Activated CD4-positive, alpha-beta T cell treated with anti-CD3 and anti-CD28 coated beads for 1 hour (primary cell): ENCODE results near the gene VAT1.

ENCODE experiments used
- DNase-seq: peaks from one replicate; pipeline ENCODE4 v3.0.0-alpha.2; 2020

Gene VAT1

DNA sequence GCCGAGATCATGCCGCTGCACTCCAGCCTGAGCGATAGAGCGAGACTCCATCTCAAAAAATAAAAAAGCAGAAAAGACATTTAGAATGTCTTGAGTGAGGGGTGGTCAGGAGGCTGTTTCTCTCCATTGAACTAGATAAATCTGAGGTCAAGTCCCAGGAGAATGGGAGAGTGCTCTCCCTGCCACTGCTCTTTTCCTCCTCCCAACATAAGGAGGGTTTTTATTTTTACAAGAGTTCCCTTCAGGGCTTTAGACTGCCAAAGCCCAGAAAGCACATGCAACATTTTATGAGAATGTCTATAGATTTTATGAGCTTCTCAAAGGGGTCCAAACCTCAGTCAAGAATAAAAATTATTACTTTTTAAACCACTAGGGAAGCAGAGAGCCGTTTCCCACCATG lies 4.4 kb upstream of the VAT1 start:
- no peak for DNase-seq

DNA sequence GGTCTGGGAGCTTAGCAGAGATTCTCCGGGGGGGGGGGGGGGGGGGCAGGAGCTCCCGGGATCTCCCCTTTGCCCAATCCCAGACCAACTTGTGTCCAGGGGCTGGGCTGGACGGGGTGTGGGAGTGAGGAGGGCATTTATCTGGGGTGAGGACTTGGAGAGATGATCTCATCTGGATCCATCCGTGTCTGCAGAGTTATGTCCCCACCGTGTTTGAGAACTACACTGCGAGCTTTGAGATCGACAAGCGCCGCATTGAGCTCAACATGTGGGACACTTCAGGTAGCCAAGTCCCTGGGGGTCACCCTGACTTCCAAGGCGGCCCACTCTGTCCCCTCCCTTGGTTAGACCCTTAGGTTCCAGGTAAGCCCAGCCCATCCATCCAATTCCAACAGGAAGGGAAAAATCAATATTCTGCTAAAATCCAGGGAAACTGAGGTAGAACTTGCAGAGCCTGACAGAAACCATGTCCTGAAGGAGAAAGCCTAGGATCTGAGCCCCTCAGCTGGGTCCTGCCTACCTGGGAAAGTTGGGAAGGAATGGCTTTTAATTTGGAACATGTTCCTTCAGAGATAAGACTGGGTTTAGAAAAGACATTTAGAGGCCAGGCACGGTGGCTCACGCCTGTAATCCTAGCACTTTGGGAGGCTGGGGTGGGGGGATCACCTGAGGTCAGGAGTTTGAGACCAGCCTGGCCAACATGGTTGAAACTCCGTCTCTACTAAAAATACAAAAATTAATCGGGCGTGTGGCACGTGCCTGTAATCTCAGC lies 3.8 kb upstream of the VAT1 start:
- DNase-seq, result no peak

DNA sequence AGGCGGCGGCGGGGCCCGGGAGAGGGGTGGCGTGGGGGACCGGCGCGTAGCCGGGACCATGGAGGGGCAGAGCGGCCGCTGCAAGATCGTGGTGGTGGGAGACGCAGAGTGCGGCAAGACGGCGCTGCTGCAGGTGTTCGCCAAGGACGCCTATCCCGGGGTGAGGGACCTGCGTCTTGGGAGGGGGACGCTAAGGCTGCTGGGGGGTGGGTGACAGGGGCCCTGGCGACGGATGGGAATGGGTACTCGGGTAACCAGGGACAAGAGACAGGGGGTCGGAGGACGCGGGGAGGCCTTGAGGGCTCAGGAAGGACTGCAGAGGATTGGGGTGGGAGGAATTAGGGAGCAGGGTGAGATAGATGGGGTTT lies 3.1 kb upstream of the VAT1 start:
- no peak for DNase-seq

DNA sequence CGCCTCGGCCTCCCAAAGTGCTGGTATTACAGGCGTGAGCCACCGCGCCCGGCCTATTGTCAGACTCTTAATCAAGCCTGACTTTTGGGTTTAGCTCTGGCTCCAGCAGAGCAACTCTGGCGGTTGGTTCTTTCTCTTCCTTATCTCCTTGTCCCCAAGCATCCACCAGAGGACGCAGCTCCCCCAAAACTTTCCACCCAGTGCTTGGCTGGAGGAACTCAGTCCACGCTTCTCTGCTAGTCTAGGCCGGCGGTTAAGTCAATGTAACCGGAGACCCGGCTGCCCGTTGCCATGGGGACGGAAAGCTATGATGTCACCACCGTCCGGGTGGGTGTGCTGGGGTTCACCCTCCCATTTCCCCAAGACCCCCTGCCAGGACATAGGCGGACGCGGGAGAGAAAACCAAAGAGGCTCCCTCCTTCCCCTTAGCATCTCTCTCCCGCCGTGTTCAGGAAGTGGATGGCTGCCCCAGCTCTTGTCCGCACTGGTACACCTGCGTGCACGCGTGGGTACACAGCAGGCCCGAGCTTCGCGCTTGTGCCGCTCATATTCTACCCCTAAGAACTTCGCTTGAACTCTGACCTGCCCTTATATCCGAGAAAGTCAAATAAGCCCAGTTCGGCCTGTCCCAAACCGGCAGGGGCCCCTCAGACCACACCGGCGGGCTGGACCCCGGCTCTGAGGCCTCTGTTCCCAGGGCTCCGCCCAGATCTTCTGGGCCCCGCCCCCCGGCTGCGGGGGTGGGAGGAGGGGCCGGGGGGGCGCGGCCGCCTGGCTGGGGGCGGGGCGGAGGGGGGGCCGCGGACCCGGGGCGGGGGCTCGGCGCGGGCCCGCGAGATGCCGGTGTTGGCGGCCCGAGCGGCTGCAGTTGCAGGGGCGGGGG lies 2.5 kb upstream of the VAT1 start, which contains the start of gene RND2:
RND2 (plus strand) TSS at position 825 of the 883 bp plus-strand sequence. CDS start 117 bp downstream, outside the sequence.
- DNase-seq, result peak; percentile 66

DNA sequence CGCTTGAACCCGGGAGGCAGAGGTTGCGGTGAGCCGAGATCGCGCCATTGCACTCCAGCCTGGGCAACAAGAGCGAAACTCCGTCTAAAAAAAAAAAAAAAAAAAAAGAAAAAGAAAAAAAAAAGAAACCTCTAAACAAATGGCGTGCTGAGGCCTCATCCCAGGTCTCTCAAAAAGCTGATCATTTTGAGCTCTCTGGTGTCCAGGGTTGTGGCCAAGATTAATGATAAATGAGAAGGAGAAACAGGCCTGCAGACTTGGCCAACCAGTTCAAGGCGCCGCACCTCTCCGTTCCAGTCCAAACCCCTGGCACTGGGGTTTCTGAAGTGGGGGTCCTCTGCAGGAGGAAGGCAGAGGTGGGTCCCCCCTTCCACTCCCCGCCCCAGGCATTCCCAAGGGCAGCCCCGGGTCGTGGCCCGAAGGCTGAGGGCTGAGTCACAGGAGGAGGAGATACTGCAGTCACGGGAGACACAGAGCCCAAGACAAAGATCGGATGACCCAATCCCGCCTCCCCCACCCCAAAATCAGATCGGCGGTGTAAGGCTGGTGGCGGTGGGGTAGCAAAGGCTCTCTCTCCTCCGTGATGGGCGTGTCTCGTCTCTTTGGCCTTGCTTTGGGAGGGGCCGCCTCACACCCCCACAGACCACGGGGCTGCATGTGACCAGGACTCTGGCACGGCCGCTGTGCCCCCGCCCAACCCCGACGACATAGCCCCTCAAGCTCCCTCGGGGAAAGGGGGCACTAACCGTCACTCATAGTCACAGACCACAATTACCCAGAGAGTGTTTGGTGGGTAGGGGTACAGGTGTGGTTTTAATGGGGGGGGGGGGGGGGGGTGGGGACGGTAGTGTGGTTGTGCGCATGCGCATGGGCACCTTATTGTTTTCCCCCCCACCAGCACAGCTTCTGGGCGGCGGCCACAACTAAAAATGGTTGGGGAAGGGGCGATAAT lies 1.1 kb downstream of the VAT1 start:
- DNase-seq, result no peak

DNA sequence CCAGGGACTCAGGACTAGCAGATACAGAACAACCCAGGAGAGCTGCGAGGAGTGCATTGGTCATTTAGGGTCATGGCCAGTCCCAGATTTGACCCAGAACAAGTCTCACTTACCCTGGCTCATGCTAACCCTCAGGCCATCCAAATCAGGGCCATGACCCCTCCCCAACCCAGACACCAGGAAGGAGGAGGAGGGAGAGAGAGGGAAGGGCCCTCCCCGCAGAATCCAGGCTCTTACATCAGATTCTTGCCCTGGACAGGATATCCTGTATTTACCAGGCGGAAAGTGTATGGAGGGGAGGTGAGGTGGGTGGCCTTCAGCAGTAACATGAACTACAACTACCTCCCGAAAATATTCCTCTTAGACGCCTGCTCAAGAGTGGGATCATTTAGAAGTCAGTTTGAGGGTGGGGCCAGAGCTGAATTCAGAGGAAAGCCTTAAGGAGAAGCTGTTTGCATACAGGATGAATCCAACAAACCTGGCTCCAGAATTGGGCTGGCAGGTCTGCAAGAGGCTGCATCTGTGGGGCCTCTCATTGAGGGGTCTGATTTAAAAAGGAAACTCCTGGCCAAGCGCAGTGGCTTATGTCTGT lies 2.1 kb downstream of the VAT1 start:
- no peak for DNase-seq

DNA sequence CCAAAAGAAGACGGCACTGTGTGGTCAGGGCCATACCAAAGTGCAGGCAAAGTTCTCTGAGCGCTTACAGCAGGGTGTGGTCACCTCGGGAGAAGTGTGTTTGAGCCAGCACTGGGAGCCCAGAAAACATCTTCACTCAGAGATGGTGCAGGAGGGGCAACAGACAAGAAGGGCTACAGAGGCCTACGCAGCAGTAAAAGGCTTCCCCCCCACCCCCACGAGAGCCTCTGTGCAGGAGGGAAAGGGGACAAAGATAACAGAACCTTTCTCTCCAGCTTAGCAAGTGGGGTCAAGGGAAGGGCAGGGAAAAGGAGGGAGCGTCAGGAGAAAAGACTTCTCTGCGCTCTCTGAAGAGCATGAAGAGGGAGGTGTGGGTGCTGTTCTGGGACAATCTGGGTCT lies 2.8 kb downstream of the VAT1 start:
- no peak for DNase-seq

DNA sequence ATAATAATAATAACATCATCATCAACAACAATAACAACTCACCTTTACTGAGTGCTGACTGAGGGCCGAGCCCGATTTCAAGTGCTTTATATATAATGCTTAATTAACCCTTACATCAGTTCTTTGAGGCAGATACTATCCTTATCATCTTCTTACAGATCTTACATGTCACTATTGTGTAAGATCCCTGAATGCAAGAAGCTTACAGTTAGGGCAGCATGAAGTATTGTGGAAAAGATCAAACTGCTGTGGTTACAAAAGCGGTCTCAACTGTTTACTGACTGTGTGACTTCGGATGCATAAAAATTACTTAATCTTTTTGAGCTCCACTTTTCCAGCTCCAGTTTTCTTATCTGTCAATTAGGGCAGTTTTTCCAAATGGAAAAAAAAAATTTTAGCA lies 3.3 kb downstream of the VAT1 start:
- DNase-seq, result no peak

DNA sequence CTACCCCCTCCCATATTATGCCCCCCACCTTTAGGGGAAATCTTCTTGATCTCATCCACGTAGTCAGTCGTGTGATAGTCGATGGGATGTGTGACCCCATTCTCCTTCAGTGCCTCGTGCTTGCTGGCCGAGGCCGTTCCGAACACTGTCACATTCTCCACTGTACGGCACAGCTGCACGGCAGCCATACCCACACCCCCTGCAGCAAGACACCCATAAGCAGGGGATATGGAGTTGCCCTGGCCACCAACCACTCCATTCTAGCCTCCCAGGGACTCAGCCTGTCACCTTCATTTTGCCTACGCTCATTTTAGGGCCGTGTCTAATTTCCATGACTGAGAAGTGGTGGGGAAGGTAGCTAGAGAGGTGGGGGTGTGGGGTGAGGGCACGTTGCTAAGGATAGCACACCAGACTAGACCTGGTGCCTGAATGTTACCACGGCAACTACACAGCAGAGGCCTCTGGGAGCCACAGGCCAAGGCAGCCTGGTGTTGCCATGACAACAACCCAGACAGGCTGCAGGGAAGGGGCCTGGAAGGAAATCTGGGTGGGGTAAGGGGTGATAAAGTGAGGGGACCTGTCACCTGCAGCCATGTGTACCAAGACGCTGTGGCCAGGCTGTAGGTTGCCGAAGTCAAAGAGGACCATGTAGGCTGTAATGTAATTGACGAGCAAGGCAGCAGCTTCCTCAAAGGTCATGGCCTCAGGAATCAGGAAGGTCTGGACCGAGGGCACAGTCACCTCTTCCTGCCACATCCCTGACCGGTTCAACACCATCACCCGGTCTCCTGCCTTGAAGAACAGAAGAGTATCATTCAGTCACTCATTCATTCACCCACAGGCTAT lies 4.0 kb downstream of the VAT1 start:
- DNase-seq, result no peak

DNA sequence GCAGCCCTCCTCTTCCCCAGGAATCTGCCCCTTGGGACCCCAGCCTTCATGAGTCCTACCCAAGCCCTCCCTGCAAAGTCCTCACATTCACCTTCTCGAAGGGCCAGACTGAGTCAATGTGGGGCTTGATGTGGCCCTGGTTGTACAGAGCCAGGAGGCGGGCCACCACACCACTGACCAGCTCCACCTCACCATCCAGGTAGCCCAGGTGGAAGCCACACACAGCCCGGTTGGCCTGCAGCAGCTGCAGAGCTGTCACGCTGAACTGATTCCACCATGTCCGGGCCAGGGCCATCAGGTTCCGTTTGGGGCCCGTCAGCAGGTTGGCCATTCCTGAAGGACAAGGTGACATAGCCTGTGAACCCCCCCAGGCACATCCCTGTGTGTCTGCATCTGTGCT lies 6.0 kb downstream of the VAT1 start:
- no peak for DNase-seq

DNA sequence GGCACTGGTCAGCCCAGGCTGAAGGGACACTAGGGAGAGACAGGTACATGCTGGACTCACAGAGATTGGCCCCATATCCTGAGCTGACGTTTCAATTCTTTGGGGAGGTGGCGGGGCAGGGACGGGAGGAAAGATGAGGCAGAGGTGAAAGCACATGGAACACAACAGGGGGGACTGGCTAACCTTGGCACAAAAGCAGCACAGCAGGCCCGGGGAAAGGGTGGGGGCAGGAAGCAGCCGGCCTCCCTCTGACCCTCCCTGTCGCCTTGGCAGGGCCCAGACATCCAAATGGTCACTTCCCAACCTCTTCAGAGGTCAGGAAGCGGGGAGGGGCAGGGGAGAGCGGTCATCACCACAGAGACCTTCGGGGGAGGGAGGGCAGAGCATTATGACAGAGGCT lies 6.6 kb downstream of the VAT1 start:
- DNase-seq, result no peak

DNA sequence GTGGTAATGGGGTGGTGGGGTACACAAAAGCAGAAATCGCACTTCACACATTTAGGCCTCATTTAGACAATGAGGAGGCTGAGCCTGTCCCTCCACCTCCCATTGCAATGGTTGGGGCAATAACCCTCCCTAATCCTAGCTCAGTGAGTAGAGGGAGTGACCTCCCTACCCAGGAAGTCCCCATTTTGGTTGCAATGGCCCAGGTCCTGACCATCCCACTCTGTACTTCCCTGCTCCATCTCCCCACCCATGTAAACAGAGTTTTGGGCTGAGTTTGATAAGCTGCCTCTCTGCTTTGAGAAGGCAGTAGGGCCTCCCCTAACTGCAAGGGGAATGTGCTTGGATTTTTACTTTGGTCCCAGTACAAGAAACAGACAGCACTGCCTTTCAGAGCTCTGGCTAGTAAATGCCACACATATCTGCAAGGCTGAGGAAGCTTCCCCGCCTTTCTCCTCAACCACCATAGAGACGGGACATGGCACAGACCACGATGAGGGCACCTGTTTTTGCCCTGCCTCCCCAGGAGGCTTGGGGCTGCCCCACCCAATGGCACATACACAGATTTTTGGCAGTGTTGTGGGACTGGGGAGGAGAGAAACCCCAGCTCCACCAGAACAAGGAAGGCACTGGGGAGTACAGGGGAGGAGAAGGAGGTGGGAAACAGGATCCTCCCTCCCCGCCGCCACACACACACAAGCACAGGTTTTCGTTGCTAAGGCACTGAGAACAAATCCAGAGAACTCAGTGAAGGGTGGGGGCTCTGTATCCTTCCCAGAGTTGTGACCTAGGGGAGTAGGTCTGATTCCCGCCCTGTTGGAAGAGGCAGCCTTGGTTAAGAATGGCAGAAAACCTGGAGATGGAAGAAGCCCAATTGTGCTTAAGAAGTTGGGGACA lies 7.3 kb downstream of the VAT1 start:
- no peak for DNase-seq

DNA sequence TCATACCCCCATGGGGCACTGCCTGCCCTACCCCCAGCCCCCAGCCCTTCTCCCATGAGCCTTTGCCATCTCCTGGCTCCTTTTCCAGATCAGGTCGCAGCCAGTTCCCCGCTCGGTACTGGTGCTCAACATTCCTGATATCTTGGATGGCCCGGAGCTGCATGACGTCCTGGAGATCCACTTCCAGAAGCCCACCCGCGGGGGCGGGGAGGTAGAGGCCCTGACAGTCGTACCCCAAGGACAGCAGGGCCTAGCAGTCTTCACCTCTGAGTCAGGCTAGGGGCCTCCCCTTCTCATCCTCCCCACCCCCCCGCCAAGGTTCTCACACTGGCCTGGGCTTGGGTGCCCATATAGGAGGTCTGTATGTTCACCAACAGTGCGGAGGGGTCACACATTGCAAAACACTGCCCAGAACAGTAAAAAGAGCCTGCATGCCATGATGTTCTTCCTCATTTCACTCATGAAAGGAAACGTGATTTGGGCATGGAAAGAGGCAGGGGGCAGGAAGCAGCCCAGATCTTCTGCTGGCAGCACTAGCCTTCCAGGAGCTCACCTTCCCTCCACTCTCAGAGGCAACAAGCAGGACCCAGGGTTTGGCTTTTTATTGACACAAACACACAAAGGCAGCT lies 8.1 kb downstream of the VAT1 start:
- DNase-seq, result no peak

DNA sequence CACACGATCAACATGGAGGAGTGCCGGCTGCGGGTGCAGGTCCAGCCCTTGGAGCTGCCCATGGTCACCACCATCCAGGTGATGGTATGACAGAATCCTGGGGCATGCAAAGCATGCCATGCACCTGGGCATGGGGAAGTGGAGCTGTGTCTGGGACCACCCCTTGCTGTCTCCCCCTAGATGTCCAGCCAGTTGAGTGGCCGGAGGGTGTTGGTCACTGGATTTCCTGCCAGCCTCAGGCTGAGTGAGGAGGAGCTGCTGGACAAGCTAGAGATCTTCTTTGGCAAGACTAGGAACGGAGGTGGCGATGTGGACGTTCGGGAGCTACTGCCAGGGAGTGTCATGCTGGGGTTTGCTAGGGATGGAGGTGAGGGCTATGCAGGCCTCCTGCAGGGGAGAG lies 8.9 kb downstream of the VAT1 start:
- DNase-seq, result no peak

DNA sequence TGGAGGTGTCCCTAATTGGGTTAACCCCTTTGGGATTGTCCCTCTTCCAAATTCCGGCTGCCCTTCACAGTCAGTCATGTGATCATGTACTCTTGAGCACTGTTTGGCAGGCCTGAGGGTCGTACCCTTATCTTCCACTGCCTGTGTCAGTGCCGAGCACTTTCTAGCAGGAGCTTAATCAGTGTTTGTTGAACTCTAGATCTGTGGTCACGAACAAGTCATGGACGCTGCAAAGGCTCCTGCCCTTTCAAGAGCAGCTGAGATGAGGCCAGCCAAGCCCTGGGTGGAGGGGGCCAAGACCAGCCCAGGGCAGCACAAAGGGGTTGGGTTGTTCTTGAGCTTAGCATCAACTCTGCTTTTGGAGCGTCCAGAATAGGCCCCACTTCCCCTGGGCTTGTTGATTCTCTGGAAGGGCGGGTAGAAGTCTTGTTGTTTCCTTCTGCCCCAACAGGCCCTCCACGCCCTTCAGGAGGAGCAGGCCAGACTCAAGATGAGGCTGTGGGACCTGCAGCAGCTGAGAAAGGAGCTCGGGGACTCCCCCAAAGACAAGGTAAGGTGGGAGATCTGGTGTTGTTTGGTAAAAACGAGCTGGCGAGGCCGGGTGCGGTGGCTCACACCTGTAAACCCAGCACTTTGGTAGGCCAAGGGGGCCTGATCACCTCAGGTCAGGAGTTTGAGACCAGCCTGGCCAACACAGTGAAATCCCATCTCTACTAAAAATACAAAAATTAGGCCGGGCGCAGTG lies 10.3 kb downstream of the VAT1 start:
- DNase-seq, result no peak

DNA sequence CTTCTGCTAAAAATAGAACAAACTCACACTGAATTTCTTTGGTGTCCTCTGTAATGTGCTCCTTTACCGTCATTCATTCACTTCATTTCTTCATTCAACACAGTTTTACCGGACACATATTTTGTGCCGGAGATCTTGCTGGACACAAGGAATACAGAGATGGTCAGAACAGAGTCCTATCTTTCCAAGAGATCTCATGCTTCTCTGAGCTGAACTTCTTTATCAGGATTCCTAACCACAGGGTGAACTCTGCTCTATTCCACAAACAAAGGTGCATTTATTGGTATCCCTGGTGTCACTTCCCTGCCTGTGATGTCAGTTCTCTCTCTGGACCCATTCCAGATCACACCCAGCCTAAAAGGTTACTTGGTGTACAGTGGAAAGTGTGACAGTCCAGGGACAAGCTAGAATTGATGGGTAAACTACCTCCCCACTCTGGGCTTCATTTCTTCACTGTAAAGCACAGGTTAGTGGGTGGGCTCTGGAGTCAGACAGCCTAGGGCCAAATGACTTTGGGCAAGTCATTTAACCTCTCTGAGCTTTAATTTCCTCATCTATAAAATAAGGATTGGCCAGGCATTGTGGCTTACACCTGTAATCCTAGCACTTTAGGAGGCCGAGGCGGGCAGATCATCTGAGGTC lies 11.4 kb downstream of the VAT1 start:
- DNase-seq, result no peak

DNA sequence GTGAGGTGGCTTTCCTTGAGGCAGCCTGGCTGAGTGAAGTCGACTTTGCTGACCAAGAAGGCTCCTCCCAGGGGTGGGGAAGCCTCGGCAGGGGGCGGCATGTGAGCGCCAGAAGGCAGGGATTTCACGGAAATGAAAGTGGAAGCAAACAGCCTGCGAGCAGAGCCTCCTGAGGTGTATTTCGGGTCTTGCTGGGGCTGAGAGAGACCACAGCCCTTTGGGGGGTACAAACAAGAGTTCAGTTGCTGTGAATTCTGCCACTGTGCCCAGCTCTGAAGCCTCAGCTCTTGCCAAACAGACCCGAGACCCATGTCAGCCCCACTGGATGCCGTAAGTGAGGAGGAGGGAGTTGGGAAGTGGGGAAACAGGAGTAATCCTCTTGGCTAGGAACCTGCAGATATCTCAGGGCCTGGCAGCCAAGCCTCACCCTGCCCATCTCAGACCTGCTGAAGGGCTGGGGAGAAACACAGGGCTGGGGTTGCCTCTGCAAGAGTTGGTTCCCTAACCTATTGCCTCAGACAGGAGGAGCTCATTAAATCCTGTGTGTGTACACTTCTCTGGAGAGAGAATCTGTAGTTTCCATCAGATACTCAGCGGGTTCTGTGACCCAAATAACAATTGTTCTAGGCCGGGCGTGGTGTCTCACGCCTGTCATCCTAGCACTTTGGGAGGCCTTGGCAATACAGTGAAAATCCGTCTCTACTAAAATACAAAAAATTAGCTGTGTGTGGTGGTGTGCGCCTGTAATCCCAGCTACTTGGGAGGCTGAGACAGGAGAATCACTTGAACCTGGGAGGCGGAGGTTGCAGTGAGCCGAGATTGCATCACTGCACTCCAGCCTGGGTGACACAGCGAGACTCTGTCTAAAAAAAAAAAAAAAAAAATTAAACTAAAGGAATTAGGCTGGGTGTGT lies 15.3 kb downstream of the VAT1 start, which contains the start of gene IFI35:
IFI35 (plus strand) TSS at position 146 of the 913 bp plus-strand sequence; CDS start at position 310, 164 bp downstream.
- peak; percentile 83 for DNase-seq
